ENCODE measurements around the gene TAF4.

The TAF4 gene

GRCh38 chr20:62014488-62014775 lies 51.2 kb downstream of the TAF4 start:
- no peak overlapping the region for H3K9ac ChIP-seq (ENCODE audit: low read length)
- no peaks in the 10 kb centered on the region for H3K27me3 ChIP-seq (replicated peaks; ENCODE audit: control insufficient read depth, insufficient read depth, low read length)
- DNase-seq (ENCODE audit: low read depth): no peak
- peaks cover 20% of the 10 kb centered on the region for H3K36me3 ChIP-seq (ENCODE audit: control insufficient read depth, insufficient read depth, low read length, severe bottlenecking)
- H3K4me3 ChIP-seq (ENCODE audit: low read length): no peak overlapping the region
- H3K4me1 ChIP-seq (ENCODE audit: control insufficient read depth, insufficient read depth, low read length): peaks cover 14% of the 10 kb centered on the region
- no peaks in the 10 kb centered on the region for H3K9me3 ChIP-seq (ENCODE audit: control insufficient read depth, low read length)

- Histone ChIP-seq H3K9ac (ENCODE audit: low read length) (no peak overlapping the region), H3K27me3 (replicated peaks; ENCODE audit: control insufficient read depth, insufficient read depth, low read length) (no peaks in the 10 kb centered on the region), H3K4me1 (ENCODE audit: control insufficient read depth, insufficient read depth, low read length) (peaks cover 10% of the 10 kb centered on the region), H3K4me3 (ENCODE audit: low read length) (no peak overlapping the region), H3K36me3 (ENCODE audit: control insufficient read depth, insufficient read depth, low read length, severe bottlenecking) (peaks cover 35% of the 10 kb centered on the region), H3K9me3 (ENCODE audit: control insufficient read depth, low read length) (no peaks in the 10 kb centered on the region)
- no peak for DNase-seq (ENCODE audit: low read depth)
Observed at GRCh38 chr20:62012631-62013030, 53.0 kb downstream of the TAF4 start.

DNA sequence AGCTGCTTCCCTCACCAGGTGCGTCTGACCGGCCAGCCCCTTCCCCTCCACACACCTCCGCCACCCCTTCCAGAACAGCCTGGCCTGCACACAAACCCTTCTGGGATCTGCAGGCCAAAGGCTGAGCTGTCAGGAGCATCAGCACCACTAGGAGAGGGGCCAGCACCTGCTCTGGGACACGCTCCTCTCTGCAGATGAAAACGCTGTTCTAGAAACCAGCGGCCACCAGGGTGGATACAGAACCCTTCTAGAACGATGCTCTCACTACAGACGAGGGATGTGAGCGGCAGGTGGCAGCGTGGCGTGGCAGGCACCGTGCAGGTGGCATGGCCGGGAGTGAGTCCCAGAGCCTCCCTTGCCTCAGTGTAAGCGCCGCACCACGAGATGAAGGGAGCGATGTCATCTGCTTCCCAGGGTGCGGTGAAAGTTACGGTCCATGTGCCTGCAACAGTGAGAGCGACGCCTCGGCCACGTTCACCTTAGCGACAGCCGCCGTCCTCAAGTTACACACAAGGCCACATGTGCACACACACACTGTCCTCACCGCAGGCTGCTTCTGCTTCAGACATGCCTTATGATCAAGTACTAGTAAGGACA lies 53.6 kb downstream of the TAF4 start:
- no peaks in the 10 kb centered on the region for H3K27me3 ChIP-seq (replicated peaks; ENCODE audit: control insufficient read depth, insufficient read depth, low read length)
- no peak for DNase-seq (ENCODE audit: low read depth)
- H3K36me3 ChIP-seq (ENCODE audit: control insufficient read depth, insufficient read depth, low read length, severe bottlenecking): peaks cover 37% of the 10 kb centered on the region
- H3K4me3 ChIP-seq (ENCODE audit: low read length): no peak overlapping the region
- H3K4me1 ChIP-seq (ENCODE audit: control insufficient read depth, insufficient read depth, low read length): peaks cover 10% of the 10 kb centered on the region
- no peaks in the 10 kb centered on the region for H3K9me3 ChIP-seq (ENCODE audit: control insufficient read depth, low read length)
- no peak overlapping the region for H3K9ac ChIP-seq (ENCODE audit: low read length)

GRCh38 chr20:62011403-62011790 lies 54.3 kb downstream of the TAF4 start:
- no peak overlapping the region for H3K9ac ChIP-seq (ENCODE audit: low read length)
- H3K4me3 ChIP-seq (ENCODE audit: low read length): no peak overlapping the region
- H3K27me3 ChIP-seq (replicated peaks; ENCODE audit: control insufficient read depth, insufficient read depth, low read length): no peaks in the 10 kb centered on the region
- H3K9me3 ChIP-seq (ENCODE audit: control insufficient read depth, low read length): no peaks in the 10 kb centered on the region
- peaks cover 42% of the 10 kb centered on the region for H3K36me3 ChIP-seq (ENCODE audit: control insufficient read depth, insufficient read depth, low read length, severe bottlenecking)
- DNase-seq (ENCODE audit: low read depth): no peak
- peaks cover 10% of the 10 kb centered on the region for H3K4me1 ChIP-seq (ENCODE audit: control insufficient read depth, insufficient read depth, low read length)

DNA sequence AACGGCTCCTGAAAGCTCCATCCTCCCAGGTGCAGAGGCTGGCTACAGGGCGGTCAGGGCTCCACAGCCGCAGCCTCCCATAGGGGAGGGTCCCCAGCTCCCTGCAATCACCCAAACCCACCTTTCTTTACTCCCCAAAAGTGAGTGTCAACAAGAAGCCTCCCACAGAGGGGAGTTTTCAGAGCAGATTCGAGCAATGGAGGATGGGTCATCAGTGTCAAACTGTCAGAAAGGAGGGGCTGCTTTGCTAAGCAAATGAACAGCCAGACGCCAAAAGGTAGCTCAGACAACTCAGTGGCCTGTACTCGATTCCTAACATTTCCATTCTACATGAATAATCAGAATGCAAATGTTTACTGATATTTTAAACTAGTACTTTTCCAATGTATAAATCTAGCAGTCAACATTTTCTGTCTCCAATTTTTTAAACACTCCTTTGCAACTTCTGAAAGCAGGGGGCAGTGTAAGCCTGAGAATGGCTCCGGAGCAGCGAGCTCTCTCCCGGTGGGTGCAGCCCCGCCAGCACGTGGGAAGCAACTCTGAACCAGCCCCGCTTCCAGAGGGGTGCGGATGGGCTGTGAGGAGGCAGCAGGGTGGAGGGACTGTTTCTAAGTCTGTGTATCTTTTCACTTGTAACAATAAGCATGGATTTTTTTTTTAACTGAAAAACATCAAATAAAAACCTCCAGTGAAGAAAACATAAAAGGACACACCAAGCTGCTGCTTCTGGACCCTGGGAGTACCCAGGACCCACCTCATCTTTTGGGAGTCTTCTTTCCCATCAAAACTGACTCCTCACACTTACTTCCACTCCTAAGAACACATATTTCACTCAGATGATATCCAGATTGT lies 54.9 kb downstream of the TAF4 start:
- no peaks in the 10 kb centered on the region for H3K27me3 ChIP-seq (replicated peaks; ENCODE audit: control insufficient read depth, insufficient read depth, low read length)
- DNase-seq (ENCODE audit: low read depth): peak; percentile 85
- peak overlapping the region; percentile 5 for H3K9ac ChIP-seq (ENCODE audit: low read length)
- no peaks in the 10 kb centered on the region for H3K9me3 ChIP-seq (ENCODE audit: control insufficient read depth, low read length)
- H3K4me1 ChIP-seq (ENCODE audit: control insufficient read depth, insufficient read depth, low read length): peaks cover 10% of the 10 kb centered on the region
- no peak overlapping the region for H3K4me3 ChIP-seq (ENCODE audit: low read length)
- H3K36me3 ChIP-seq (ENCODE audit: control insufficient read depth, insufficient read depth, low read length, severe bottlenecking): peaks cover 48% of the 10 kb centered on the region

- Histone ChIP-seq H3K36me3 (ENCODE audit: control insufficient read depth, insufficient read depth, low read length, severe bottlenecking) (peaks cover 55% of the 10 kb centered on the region), H3K27me3 (replicated peaks; ENCODE audit: control insufficient read depth, insufficient read depth, low read length) (no peaks in the 10 kb centered on the region)
Observed at GRCh38 chr20:62009869-62010445, 55.7 kb downstream of the TAF4 start.

DNA sequence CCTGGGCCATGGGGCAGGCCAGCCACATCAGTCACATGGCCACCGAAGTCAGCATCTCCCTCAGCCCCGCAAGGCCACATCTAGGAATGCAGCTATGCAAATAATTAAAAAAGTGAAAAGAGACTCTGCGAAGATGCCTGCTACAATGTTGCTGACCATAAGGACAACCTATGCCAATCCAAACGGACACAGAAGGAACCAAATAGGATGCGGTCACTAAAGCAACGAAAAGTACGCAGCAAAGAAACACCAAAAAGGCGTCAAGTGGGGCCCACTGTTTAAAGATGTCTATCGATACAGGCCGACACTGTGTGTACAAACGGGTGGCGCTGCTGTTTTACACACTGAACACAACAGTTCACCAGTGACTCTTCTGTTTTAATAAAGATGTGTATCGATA lies 56.4 kb downstream of the TAF4 start:
- Histone ChIP-seq H3K9me3 (ENCODE audit: control insufficient read depth, low read length) (no peaks in the 10 kb centered on the region), H3K27me3 (replicated peaks; ENCODE audit: control insufficient read depth, insufficient read depth, low read length) (no peaks in the 10 kb centered on the region), H3K36me3 (ENCODE audit: control insufficient read depth, insufficient read depth, low read length, severe bottlenecking) (peaks cover 58% of the 10 kb centered on the region), H3K4me3 (ENCODE audit: low read length) (no peak overlapping the region), H3K9ac (ENCODE audit: low read length) (no peak overlapping the region), H3K4me1 (ENCODE audit: control insufficient read depth, insufficient read depth, low read length) (peaks cover 10% of the 10 kb centered on the region)
- DNase-seq (ENCODE audit: low read depth): no peak

More at GRCh38 chr20:62009869-62010445, 55.7 kb downstream of the TAF4 start:
- no peak for DNase-seq (ENCODE audit: low read depth)
- Histone ChIP-seq H3K9ac (ENCODE audit: low read length) (no peak overlapping the region), H3K9me3 (ENCODE audit: control insufficient read depth, low read length) (no peaks in the 10 kb centered on the region), H3K4me1 (ENCODE audit: control insufficient read depth, insufficient read depth, low read length) (peaks cover 10% of the 10 kb centered on the region), H3K4me3 (ENCODE audit: low read length) (no peak overlapping the region)

DNA sequence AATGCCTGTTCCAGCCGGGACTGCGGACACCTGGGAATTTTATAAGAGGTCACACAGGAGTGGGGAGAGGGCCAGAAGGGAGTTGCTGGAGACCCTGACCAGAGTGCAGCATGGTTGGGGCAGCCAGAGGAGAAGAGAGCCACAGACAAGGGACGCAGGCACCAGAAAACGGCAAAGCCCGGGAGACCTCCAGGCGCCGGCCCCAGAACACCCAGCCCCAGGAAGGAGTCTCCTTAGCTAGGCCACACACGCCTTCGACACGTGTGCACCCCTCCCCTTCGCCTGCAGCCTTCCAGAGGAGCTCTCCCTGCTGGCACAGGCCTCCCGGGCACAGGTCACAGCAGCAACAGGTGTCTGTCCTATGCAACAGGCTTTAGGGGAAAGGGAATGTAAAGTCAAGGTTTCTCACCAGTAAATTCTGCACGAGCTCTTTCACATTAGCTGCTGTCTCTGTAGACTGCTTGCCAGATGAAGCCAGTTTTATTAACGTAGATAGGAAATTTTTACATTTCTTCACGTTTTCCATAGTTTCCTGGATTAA lies 57.0 kb downstream of the TAF4 start:
- DNase-seq (ENCODE audit: low read depth): no peak
- Histone ChIP-seq H3K36me3 (ENCODE audit: control insufficient read depth, insufficient read depth, low read length, severe bottlenecking) (peaks cover 61% of the 10 kb centered on the region), H3K9me3 (ENCODE audit: control insufficient read depth, low read length) (no peaks in the 10 kb centered on the region), H3K4me1 (ENCODE audit: control insufficient read depth, insufficient read depth, low read length) (peaks cover 10% of the 10 kb centered on the region), H3K4me3 (ENCODE audit: low read length) (no peak overlapping the region), H3K27me3 (replicated peaks; ENCODE audit: control insufficient read depth, insufficient read depth, low read length) (no peaks in the 10 kb centered on the region), H3K9ac (ENCODE audit: low read length) (no peak overlapping the region)

- Histone ChIP-seq H3K4me3 (ENCODE audit: low read length) (no peak overlapping the region), H3K27me3 (replicated peaks; ENCODE audit: control insufficient read depth, insufficient read depth, low read length) (no peaks in the 10 kb centered on the region), H3K36me3 (ENCODE audit: control insufficient read depth, insufficient read depth, low read length, severe bottlenecking) (peaks cover 66% of the 10 kb centered on the region), H3K9me3 (ENCODE audit: control insufficient read depth, low read length) (no peaks in the 10 kb centered on the region), H3K4me1 (ENCODE audit: control insufficient read depth, insufficient read depth, low read length) (peaks cover 10% of the 10 kb centered on the region), H3K9ac (ENCODE audit: low read length) (no peak overlapping the region)
- no peak for DNase-seq (ENCODE audit: low read depth)
Observed at GRCh38 chr20:62007127-62007647, 58.5 kb downstream of the TAF4 start.

DNA sequence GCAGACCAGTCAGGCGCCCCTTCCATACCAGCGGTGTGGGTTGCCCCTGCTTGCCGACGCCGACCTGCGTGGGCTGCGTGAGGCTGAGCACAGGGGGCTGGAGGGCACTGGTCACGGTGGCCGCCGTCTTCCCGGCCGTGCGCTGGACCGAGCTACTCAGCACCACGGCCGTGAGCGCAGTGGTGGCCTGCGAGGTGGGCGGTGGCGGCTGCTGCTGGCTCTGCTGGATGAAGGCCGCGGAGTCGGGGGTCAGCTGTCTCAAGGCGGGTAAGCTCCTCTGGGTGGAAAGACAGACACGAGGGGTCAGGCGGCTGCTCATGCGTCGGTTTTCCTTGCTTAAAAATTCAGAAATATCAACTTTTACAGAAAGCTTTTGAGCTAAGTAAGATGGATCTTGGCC lies 59.2 kb downstream of the TAF4 start:
- Histone ChIP-seq H3K4me1 (ENCODE audit: control insufficient read depth, insufficient read depth, low read length) (peaks cover 6% of the 10 kb centered on the region), H3K4me3 (ENCODE audit: low read length) (no peak overlapping the region), H3K9ac (ENCODE audit: low read length) (no peak overlapping the region), H3K27me3 (replicated peaks; ENCODE audit: control insufficient read depth, insufficient read depth, low read length) (no peaks in the 10 kb centered on the region), H3K9me3 (ENCODE audit: control insufficient read depth, low read length) (no peaks in the 10 kb centered on the region), H3K36me3 (ENCODE audit: control insufficient read depth, insufficient read depth, low read length, severe bottlenecking) (peaks cover 68% of the 10 kb centered on the region)
- no peak for DNase-seq (ENCODE audit: low read depth)

DNA sequence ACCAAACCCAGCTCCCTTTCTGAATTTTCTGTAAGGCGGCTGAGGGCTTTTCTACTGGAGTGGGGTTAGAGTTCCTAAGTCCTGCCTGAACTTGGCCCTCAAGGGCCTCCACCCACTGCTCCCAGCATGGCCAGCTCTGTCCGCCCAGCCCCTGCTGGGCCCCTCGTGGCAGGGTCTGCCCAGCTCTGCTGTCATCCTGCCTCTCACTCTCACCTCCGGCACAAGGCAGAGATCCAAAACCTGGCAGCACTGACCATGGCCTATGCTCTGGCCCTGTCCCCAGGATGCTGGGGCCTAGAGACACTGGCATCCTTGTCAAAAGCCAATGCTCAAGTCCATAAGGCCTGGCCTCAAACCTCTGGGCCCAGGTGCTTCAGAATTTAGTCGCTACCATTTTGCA lies 61.1 kb downstream of the TAF4 start:
- no peak for DNase-seq (ENCODE audit: low read depth)
- H3K36me3 ChIP-seq (ENCODE audit: control insufficient read depth, insufficient read depth, low read length, severe bottlenecking): peaks cover 78% of the 10 kb centered on the region

More for the DNA sequence above, 61.1 kb downstream of the TAF4 start:
- Histone ChIP-seq H3K27me3 (replicated peaks; ENCODE audit: control insufficient read depth, insufficient read depth, low read length) (no peaks in the 10 kb centered on the region), H3K9ac (ENCODE audit: low read length) (no peak overlapping the region), H3K4me3 (ENCODE audit: low read length) (no peak overlapping the region), H3K4me1 (ENCODE audit: control insufficient read depth, insufficient read depth, low read length) (no peaks in the 10 kb centered on the region), H3K9me3 (ENCODE audit: control insufficient read depth, low read length) (no peaks in the 10 kb centered on the region)
